Measurements from ENCODE around the gene ZNF664. TPM values are rescaled to one million over a fixed set of nuclear protein-coding genes. Genes with fewer than 3 reads are reported as not detected.

Gene ZNF664
- total and polyA plus RNA-seq, 2 experiments from 2014 or later = 11.3 to 29.1 TPM

DNA sequence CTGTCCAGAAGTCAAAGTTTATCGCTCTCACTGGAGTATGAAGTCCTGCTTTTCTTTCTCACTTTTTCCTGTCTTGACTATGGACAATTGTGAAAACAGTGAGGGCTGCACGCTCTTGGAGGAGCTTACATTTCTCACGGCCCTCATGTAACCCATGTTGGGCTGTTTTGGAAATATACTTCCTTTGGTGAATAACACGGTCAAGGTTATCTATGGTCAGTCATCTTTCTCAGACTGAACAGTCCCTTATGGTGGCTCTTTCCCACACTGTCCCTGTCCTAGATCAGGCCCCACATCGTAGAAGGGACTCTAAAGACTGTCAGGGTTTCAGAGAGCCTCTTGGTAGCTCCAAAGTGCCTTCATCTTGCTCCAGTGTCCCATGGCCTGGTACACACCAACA is 7.6 kb upstream of the ZNF664 start:
- WGBS, 2 experiments (ENCODE audit: low coverage in 1 of 2, low lambda C conversion rate in 2 of 2, missing lambda C conversion rate in 2 of 2) = 78 to 80% methylated on average over 5 of the region's 5 CpGs
- in situ Hi-C loops (cut with MboI) = no loop called here
- Histone ChIP-seq H3K4me3 (no peak overlapping the region), H3K36me3 (ENCODE audit: low read depth) (no peaks in the 10 kb centered on the region), H3K27me3 (replicated peaks; ENCODE audit: insufficient read depth) (no peaks in the 10 kb centered on the region), H3K4me2 (ENCODE audit: unreplicated experiment) (no peak overlapping the region), H3K79me2 (ENCODE audit: insufficient read depth) (peaks cover 71% of the 10 kb centered on the region), H4K20me1 (ENCODE audit: insufficient read depth) (peaks cover 5% of the 10 kb centered on the region; the same call in 1 of the 2 replicates), H3K9me2 (ENCODE audit: insufficient read depth) (no peaks in the 10 kb centered on the region), H3K4me1 (ENCODE audit: insufficient read depth) (peaks cover 38% of the 10 kb centered on the region), H2AFZ (no peak overlapping the region), H3K27ac (no peak overlapping the region), H3K9ac (no peak overlapping the region), H3K9me3 (ENCODE audit: low read depth) (no peaks in the 10 kb centered on the region), H3F3A (ENCODE audit: insufficient read depth) (peaks cover 42% of the 10 kb centered on the region)
- DNase-seq = no peak
- TF ChIP-seq EZH2 (IDR thresholded peaks at IDR 0.05; ENCODE audit: insufficient read depth, poor library complexity, severe bottlenecking) (no peak), EZH2phosphoT487 (IDR thresholded peaks at IDR 0.05; ENCODE audit: insufficient read depth, low read depth) (no peak)

- Histone ChIP-seq H4K20me1 (ENCODE audit: insufficient read depth) (peaks cover 5% of the 10 kb centered on the region; the same call in 1 of the 2 replicates), H3K36me3 (ENCODE audit: low read depth) (no peaks in the 10 kb centered on the region), H3K4me3 (no peak overlapping the region), H3K9me3 (ENCODE audit: low read depth) (no peaks in the 10 kb centered on the region), H3K27ac (peak overlapping the region; percentile 24), H3K9me2 (ENCODE audit: insufficient read depth) (no peaks in the 10 kb centered on the region), H3K9ac (no peak overlapping the region), H3F3A (ENCODE audit: insufficient read depth) (peaks cover 53% of the 10 kb centered on the region), H3K79me2 (ENCODE audit: insufficient read depth) (peaks cover 82% of the 10 kb centered on the region), H3K27me3 (replicated peaks; ENCODE audit: insufficient read depth) (no peaks in the 10 kb centered on the region), H3K4me2 (ENCODE audit: unreplicated experiment) (peak overlapping the region; percentile 50), H3K4me1 (ENCODE audit: insufficient read depth) (peaks cover 44% of the 10 kb centered on the region), H2AFZ (no peak overlapping the region)
- DNase-seq = peak; percentile 91
- in situ Hi-C loops (cut with MboI) = no loop called here
- 17 to 24% methylated on average over 3 of the region's 3 CpGs for WGBS, 2 experiments (ENCODE audit: low coverage in 1 of 2, low lambda C conversion rate in 2 of 2, missing lambda C conversion rate in 2 of 2)
- TF ChIP-seq EZH2phosphoT487 (IDR thresholded peaks at IDR 0.05; ENCODE audit: insufficient read depth, low read depth) (no peak), EZH2 (IDR thresholded peaks at IDR 0.05; ENCODE audit: insufficient read depth, poor library complexity, severe bottlenecking) (no peak)
Measured at GRCh38 chr12:123966596-123966995, 6.4 kb upstream of the ZNF664 start.

DNA sequence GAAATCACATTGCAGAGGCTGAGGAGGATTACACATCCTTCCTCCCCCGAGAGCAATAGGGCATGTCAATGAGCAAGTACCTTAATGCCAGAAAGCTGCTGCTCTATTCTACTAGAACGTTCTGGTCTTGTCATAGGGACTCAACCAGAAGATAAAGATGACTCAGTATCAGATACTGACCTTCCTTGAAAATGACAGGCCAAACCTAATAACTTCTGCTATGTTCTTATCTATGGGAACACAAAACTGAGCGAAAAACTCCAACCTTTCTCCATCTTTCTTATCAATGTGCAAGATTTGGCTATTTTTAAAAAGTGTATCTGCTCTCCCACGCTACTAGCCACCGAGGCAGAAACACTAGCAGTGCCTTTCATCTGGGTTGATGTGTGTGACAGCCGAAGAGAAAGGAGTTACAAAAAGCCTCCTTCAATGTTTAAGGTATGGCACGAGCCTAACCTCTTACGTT is 5.9 kb upstream of the ZNF664 start:
- Histone ChIP-seq H3K4me1 (ENCODE audit: insufficient read depth) (peaks cover 44% of the 10 kb centered on the region), H3F3A (ENCODE audit: insufficient read depth) (peaks cover 55% of the 10 kb centered on the region), H2AFZ (no peak overlapping the region), H3K79me2 (ENCODE audit: insufficient read depth) (peaks cover 84% of the 10 kb centered on the region), H3K4me2 (ENCODE audit: unreplicated experiment) (peak overlapping the region; percentile 20), H3K9ac (no peak overlapping the region), H4K20me1 (ENCODE audit: insufficient read depth) (peaks cover 5% of the 10 kb centered on the region; the same call in 1 of the 2 replicates), H3K27ac (peak overlapping the region; percentile 24; the same call in 1 of the 2 replicates), H3K4me3 (no peak overlapping the region), H3K36me3 (ENCODE audit: low read depth) (no peaks in the 10 kb centered on the region), H3K27me3 (replicated peaks; ENCODE audit: insufficient read depth) (no peaks in the 10 kb centered on the region), H3K9me3 (ENCODE audit: low read depth) (no peaks in the 10 kb centered on the region), H3K9me2 (ENCODE audit: insufficient read depth) (no peaks in the 10 kb centered on the region)
- in situ Hi-C loops (cut with MboI) = no loop called here
- TF ChIP-seq EZH2phosphoT487 (IDR thresholded peaks at IDR 0.05; ENCODE audit: insufficient read depth, low read depth) (no peak), EZH2 (IDR thresholded peaks at IDR 0.05; ENCODE audit: insufficient read depth, poor library complexity, severe bottlenecking) (no peak)
- no peak for DNase-seq
- WGBS, 2 experiments (ENCODE audit: low coverage in 1 of 2, low lambda C conversion rate in 2 of 2, missing lambda C conversion rate in 2 of 2) = 87 to 88% methylated on average over 8 of the region's 8 CpGs

DNA sequence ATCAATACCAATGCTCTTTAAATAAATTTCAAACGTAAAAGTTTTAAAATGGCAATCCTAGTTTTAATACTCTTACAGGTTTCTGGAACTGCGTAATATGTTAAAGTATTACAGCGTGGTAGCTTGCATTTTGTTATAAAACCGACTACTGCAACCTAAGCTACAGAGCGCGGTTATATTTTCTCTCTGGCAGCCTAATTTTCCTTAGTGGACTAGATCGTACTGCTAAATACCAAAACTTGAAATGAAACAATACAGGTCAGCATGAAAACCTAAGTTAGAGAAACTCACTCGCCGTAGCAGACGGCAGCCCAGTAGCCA is 1.6 kb upstream of the ZNF664 start:
- DNase-seq = no peak
- H3K4me2 ChIP-seq (ENCODE audit: unreplicated experiment) = peak overlapping the region; percentile 97
- H3K36me3 ChIP-seq (ENCODE audit: low read depth) = no peaks in the 10 kb centered on the region
- peaks cover 5% of the 10 kb centered on the region; the same call in 1 of the 2 replicates for H4K20me1 ChIP-seq (ENCODE audit: insufficient read depth)
- in situ Hi-C loops (cut with MboI) = no loop called here
- peak overlapping the region; percentile 86 for H3K4me3 ChIP-seq
- peaks cover 42% of the 10 kb centered on the region for H3K4me1 ChIP-seq (ENCODE audit: insufficient read depth)
- peak overlapping the region; percentile 59 for H3K27ac ChIP-seq
- peak overlapping the region; percentile 82 for H3K9ac ChIP-seq
- H3F3A ChIP-seq (ENCODE audit: insufficient read depth) = peaks cover 48% of the 10 kb centered on the region
- TF ChIP-seq EZH2 (IDR thresholded peaks at IDR 0.05; ENCODE audit: insufficient read depth, poor library complexity, severe bottlenecking) (no peak), EZH2phosphoT487 (IDR thresholded peaks at IDR 0.05; ENCODE audit: insufficient read depth, low read depth) (no peak)
- H3K79me2 ChIP-seq (ENCODE audit: insufficient read depth) = peaks cover 63% of the 10 kb centered on the region
- H3K27me3 ChIP-seq (replicated peaks; ENCODE audit: insufficient read depth) = no peaks in the 10 kb centered on the region
- peak overlapping the region; percentile 80 for H2AFZ ChIP-seq
- no peaks in the 10 kb centered on the region for H3K9me3 ChIP-seq (ENCODE audit: low read depth)
- 20 to 24% methylated on average over 10 of the region's 10 CpGs for WGBS, 2 experiments (ENCODE audit: low coverage in 1 of 2, low lambda C conversion rate in 2 of 2, missing lambda C conversion rate in 2 of 2)
- no peaks in the 10 kb centered on the region for H3K9me2 ChIP-seq (ENCODE audit: insufficient read depth)

All from GM23248 (cell line).